Measurements from ENCODE around the gene FPGS. TPM values are rescaled to one million over a fixed set of nuclear protein-coding genes. Genes with fewer than 3 reads are reported as not detected.

The FPGS gene
- polyA plus RNA-seq, 1 donor (not counting 4 experiments of a cell fraction or from before 2014, with no cell fraction given): 38.2 TPM

DNA sequence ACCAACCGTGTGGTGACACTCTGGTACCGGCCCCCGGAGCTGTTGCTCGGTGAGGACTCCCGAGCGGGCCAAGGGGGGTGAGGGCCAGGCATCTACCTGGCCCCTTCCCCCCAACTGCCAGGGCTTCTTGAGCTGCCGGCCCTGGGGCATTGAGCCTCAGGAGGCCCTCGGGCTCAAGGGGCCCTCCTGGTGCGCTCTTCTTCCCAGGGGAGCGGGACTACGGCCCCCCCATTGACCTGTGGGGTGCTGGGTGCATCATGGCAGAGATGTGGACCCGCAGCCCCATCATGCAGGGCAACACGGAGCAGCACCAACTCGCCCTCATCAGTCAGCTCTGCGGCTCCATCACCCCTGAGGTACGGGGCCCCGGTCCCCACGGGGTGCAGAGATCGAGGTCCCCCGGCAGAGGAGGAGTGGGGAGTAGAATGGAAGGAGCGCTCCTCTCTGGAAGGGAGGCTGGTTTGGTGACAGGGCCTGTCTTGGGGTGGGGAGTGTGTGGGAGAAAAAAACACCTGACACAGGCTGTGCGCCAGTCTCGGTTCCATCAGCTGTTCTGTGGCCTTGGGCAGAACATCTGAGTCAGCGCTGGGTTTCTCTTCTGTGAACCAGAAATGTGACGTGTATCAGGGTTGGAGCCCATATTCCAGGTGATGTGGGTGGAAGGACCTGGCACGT, 14.2 kb upstream of the FPGS start:
- no peak for TF ChIP-seq EZH2 (IDR thresholded peaks at IDR 0.05; ENCODE audit: low read length)
- TF ChIP-seq, protein P1, sequence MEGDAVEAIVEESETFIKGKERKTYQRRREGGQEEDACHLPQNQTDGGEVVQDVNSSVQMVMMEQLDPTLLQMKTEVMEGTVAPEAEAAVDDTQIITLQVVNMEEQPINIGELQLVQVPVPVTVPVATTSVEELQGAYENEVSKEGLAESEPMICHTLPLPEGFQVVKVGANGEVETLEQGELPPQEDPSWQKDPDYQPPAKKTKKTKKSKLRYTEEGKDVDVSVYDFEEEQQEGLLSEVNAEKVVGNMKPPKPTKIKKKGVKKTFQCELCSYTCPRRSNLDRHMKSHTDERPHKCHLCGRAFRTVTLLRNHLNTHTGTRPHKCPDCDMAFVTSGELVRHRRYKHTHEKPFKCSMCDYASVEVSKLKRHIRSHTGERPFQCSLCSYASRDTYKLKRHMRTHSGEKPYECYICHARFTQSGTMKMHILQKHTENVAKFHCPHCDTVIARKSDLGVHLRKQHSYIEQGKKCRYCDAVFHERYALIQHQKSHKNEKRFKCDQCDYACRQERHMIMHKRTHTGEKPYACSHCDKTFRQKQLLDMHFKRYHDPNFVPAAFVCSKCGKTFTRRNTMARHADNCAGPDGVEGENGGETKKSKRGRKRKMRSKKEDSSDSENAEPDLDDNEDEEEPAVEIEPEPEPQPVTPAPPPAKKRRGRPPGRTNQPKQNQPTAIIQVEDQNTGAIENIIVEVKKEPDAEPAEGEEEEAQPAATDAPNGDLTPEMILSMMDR (optimal IDR thresholded peaks at IDR 0.05 in 1 of 3, IDR thresholded peaks at IDR 0.05 in 1 of 3, conservative IDR thresholded peaks at IDR 0.05 in 1 of 3; ENCODE audit: extremely low read depth in 1 of 3, insufficient read depth in 2 of 3, low read length in 3 of 3): no peak
- Histone ChIP-seq H3K27me3 (ENCODE audit: control insufficient read depth, extremely low read depth, insufficient read depth, low read length) (no peaks in the 10 kb centered on the region), H3K4me2 (ENCODE audit: control insufficient read depth, extremely low read depth, insufficient read depth, low read depth, low read length) (no peak overlapping the region), H3K79me2 (ENCODE audit: control insufficient read depth, insufficient read depth, low read length) (peaks cover 50% of the 10 kb centered on the region), H3K9me3 (ENCODE audit: control insufficient read depth, low read depth, low read length) (no peaks in the 10 kb centered on the region), H3K27ac (ENCODE audit: control insufficient read depth, insufficient read depth, low read length) (peak overlapping the region; percentile 6), H2AFZ (ENCODE audit: control insufficient read depth, low read length) (no peak overlapping the region), H3K36me3 (ENCODE audit: control insufficient read depth in 2 of 2, extremely low read depth in 1 of 2, insufficient read depth in 2 of 2, low read length in 2 of 2) (peaks cover 42 to 43% of the 10 kb centered on the region in 2 experiments), H3K4me3 (ENCODE audit: control insufficient read depth in 2 of 3, extremely low read depth in 1 of 3, insufficient read depth in 2 of 3, low read depth in 1 of 3, low read length in 3 of 3) (no peak overlapping the region), H4K20me1 (ENCODE audit: control insufficient read depth, extremely low read depth, insufficient read depth, low read length) (peaks cover 25% of the 10 kb centered on the region), H3K4me1 (ENCODE audit: control insufficient read depth, extremely low read depth, insufficient read depth, low read length) (peaks cover 15% of the 10 kb centered on the region), H3K9me1 (ENCODE audit: control insufficient read depth, extremely low read depth, insufficient read depth, low read length) (no peaks in the 10 kb centered on the region), H3K9ac (ENCODE audit: control insufficient read depth, extremely low read depth, insufficient read depth, low read length) (no peak overlapping the region)
- dilution Hi-C loops (cut with MboI; ENCODE audit: extremely low pct_ligation_motif_present, low sequenced_read_pairs): no loop called here
- FAIRE-seq: no peak
- DNase-seq (ENCODE audit: low read depth, low spot score): no peak

DNA sequence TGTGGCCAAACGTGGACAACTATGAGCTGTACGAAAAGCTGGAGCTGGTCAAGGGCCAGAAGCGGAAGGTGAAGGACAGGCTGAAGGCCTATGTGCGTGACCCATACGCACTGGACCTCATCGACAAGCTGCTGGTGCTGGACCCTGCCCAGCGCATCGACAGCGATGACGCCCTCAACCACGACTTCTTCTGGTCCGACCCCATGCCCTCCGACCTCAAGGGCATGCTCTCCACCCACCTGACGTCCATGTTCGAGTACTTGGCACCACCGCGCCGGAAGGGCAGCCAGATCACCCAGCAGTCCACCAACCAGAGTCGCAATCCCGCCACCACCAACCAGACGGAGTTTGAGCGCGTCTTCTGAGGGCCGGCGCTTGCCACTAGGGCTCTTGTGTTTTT, 13.5 kb upstream of the FPGS start:
- peaks cover 50% of the 10 kb centered on the region for H3K79me2 ChIP-seq (ENCODE audit: control insufficient read depth, insufficient read depth, low read length)
- H3K4me3 ChIP-seq (ENCODE audit: control insufficient read depth in 2 of 3, extremely low read depth in 1 of 3, insufficient read depth in 2 of 3, low read depth in 1 of 3, low read length in 3 of 3): no peak overlapping the region
- no peak overlapping the region for H2AFZ ChIP-seq (ENCODE audit: control insufficient read depth, low read length)
- H4K20me1 ChIP-seq (ENCODE audit: control insufficient read depth, extremely low read depth, insufficient read depth, low read length): peaks cover 25% of the 10 kb centered on the region
- FAIRE-seq: no peak
- H3K9me3 ChIP-seq (ENCODE audit: control insufficient read depth, low read depth, low read length): no peaks in the 10 kb centered on the region
- peaks cover 15% of the 10 kb centered on the region for H3K4me1 ChIP-seq (ENCODE audit: control insufficient read depth, extremely low read depth, insufficient read depth, low read length)
- DNase-seq (ENCODE audit: low read depth, low spot score): no peak
- H3K9me1 ChIP-seq (ENCODE audit: control insufficient read depth, extremely low read depth, insufficient read depth, low read length): no peaks in the 10 kb centered on the region
- no peak overlapping the region for H3K4me2 ChIP-seq (ENCODE audit: control insufficient read depth, extremely low read depth, insufficient read depth, low read depth, low read length)
- no peak overlapping the region for H3K9ac ChIP-seq (ENCODE audit: control insufficient read depth, extremely low read depth, insufficient read depth, low read length)
- no peak for TF ChIP-seq EZH2 (IDR thresholded peaks at IDR 0.05; ENCODE audit: low read length)
- TF ChIP-seq, protein P1 (optimal IDR thresholded peaks at IDR 0.05 in 1 of 3, IDR thresholded peaks at IDR 0.05 in 1 of 3, conservative IDR thresholded peaks at IDR 0.05 in 1 of 3; ENCODE audit: extremely low read depth in 1 of 3, insufficient read depth in 2 of 3, low read length in 3 of 3): no peak
- H3K36me3 ChIP-seq (ENCODE audit: control insufficient read depth in 2 of 2, extremely low read depth in 1 of 2, insufficient read depth in 2 of 2, low read length in 2 of 2): peaks cover 44 to 47% of the 10 kb centered on the region in 2 experiments
- dilution Hi-C loops (cut with MboI; ENCODE audit: extremely low pct_ligation_motif_present, low sequenced_read_pairs): no loop called here
- no peaks in the 10 kb centered on the region for H3K27me3 ChIP-seq (ENCODE audit: control insufficient read depth, extremely low read depth, insufficient read depth, low read length)
- H3K27ac ChIP-seq (ENCODE audit: control insufficient read depth, insufficient read depth, low read length): peak overlapping the region; percentile 6
